ENCODE data around the gene PIP5K1C.

Gene PIP5K1C

GRCh38 chr19:3604227-3604986, 95.9 kb downstream of the PIP5K1C start:
- DNase-seq (ENCODE audit: extremely low read depth, insufficient read length), result no peak
- Histone ChIP-seq H3K36me3 (ENCODE audit: control insufficient read depth, insufficient read depth, low read length) (no peaks in the 10 kb centered on the region), H3K4me3 (replicated peaks; ENCODE audit: low read depth, low read length) (no peak overlapping the region), H3K27me3 (replicated peaks; ENCODE audit: control insufficient read depth, insufficient read depth, low read length) (no peaks in the 10 kb centered on the region)
- TF ChIP-seq, protein P1, sequence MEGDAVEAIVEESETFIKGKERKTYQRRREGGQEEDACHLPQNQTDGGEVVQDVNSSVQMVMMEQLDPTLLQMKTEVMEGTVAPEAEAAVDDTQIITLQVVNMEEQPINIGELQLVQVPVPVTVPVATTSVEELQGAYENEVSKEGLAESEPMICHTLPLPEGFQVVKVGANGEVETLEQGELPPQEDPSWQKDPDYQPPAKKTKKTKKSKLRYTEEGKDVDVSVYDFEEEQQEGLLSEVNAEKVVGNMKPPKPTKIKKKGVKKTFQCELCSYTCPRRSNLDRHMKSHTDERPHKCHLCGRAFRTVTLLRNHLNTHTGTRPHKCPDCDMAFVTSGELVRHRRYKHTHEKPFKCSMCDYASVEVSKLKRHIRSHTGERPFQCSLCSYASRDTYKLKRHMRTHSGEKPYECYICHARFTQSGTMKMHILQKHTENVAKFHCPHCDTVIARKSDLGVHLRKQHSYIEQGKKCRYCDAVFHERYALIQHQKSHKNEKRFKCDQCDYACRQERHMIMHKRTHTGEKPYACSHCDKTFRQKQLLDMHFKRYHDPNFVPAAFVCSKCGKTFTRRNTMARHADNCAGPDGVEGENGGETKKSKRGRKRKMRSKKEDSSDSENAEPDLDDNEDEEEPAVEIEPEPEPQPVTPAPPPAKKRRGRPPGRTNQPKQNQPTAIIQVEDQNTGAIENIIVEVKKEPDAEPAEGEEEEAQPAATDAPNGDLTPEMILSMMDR (IDR thresholded peaks at IDR 0.05; ENCODE audit: insufficient read depth, low read length, poor library complexity, severe bottlenecking), result no peak

GRCh38 chr19:3603121-3603811, 97.0 kb downstream of the PIP5K1C start:
- Histone ChIP-seq H3K27me3 (replicated peaks; ENCODE audit: control insufficient read depth, insufficient read depth, low read length) (no peaks in the 10 kb centered on the region), H3K4me3 (replicated peaks; ENCODE audit: low read depth, low read length) (no peak overlapping the region), H3K36me3 (ENCODE audit: control insufficient read depth, insufficient read depth, low read length) (no peaks in the 10 kb centered on the region)
- no peak for DNase-seq (ENCODE audit: extremely low read depth, insufficient read length)
- TF ChIP-seq, protein P1 (IDR thresholded peaks at IDR 0.05; ENCODE audit: insufficient read depth, low read length, poor library complexity, severe bottlenecking), result no peak

- TF ChIP-seq, protein P1 (IDR thresholded peaks at IDR 0.05; ENCODE audit: insufficient read depth, low read length, poor library complexity, severe bottlenecking), result no peak
- Histone ChIP-seq H3K4me3 (replicated peaks; ENCODE audit: low read depth, low read length) (no peak overlapping the region), H3K27me3 (replicated peaks; ENCODE audit: control insufficient read depth, insufficient read depth, low read length) (no peaks in the 10 kb centered on the region), H3K36me3 (ENCODE audit: control insufficient read depth, insufficient read depth, low read length) (no peaks in the 10 kb centered on the region)
- DNase-seq (ENCODE audit: extremely low read depth, insufficient read length), result no peak
These were observed 99.2 kb downstream of the PIP5K1C start for GRCh38 chr19:3601021-3601420.

DNA sequence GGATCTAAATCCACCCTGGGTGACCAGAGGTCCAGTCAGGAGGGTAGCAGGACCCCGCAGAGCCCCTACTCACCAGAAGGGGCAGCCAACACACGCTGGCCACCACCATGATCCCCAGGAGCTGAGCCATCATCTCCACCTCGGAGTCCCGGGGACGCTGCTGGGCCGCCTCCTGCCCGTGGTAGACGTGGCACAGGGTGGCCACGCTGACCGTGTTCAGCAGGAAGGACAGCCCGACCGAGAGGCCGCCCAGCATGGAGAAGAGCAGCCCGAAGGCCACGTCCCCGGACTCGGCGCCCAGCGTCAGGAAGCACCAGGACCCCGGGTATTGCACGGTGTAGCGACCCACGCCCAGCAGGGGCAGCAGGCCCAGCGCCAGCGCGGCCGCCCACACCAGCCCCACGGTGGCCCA, 100.5 kb downstream of the PIP5K1C start:
- no peak for DNase-seq (ENCODE audit: extremely low read depth, insufficient read length)
- TF ChIP-seq, protein P1 (IDR thresholded peaks at IDR 0.05; ENCODE audit: insufficient read depth, low read length, poor library complexity, severe bottlenecking), result no peak
- Histone ChIP-seq H3K4me3 (replicated peaks; ENCODE audit: low read depth, low read length) (no peak overlapping the region), H3K27me3 (replicated peaks; ENCODE audit: control insufficient read depth, insufficient read depth, low read length) (no peaks in the 10 kb centered on the region), H3K36me3 (ENCODE audit: control insufficient read depth, insufficient read depth, low read length) (no peaks in the 10 kb centered on the region)

DNA sequence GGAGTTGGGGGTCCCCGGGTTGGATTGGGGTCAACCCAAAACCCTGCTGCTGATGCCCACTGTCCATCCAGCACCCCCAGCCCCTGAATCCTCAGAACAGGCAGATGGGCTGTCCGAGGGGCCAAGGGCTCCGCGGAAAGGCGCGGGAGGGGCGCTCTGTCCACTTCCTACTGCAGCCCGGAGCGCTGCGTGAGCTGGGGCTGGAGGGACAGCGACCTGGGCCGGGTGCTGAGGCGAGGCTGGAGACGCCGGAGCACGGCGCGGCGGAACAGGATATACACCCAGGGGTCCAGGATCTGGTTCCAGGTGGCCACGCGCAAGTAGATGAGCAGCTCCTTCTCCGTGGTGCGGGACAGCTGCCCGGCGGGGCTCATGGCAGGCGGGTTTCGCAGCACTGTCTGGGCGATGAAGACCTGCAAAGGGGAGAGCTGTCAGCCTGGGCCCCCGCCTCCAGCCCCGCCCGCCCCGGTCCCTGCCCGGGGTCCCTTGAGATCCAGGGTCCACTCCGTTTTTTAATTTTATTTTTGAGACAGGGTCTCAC, 104.7 kb downstream of the PIP5K1C start:
- no peak for DNase-seq (ENCODE audit: extremely low read depth, insufficient read length)
- TF ChIP-seq, protein P1 (IDR thresholded peaks at IDR 0.05; ENCODE audit: insufficient read depth, low read length, poor library complexity, severe bottlenecking), result no peak
- Histone ChIP-seq H3K27me3 (replicated peaks; ENCODE audit: control insufficient read depth, insufficient read depth, low read length) (no peaks in the 10 kb centered on the region; the same call in 1 of the 2 replicates), H3K36me3 (ENCODE audit: control insufficient read depth, insufficient read depth, low read length) (no peaks in the 10 kb centered on the region), H3K4me3 (replicated peaks; ENCODE audit: low read depth, low read length) (no peak overlapping the region)

Data from GM06990 (cell line).